GM21528 (cell line): Measurements from ENCODE around the gene ADRA2C.

Experiments
- ATAC-seq: cut with Tn5 transposase; IDR thresholded peaks from one replicate; pipeline ENCODE4 v1.9.1; 2021; ENCODE audit warnings: mild to moderate bottlenecking, moderate library complexity; ENCODE audit not compliant: unreplicated experiment, low FRiP score

The ADRA2C gene

GRCh38 chr4:3732076-3733028 lies 33.8 kb upstream of the ADRA2C start:
- no peak for ATAC-seq

- no peak for ATAC-seq
Observed at GRCh38 chr4:3733195-3733594, 33.0 kb upstream of the ADRA2C start.

- ATAC-seq: no peak
Observed at GRCh38 chr4:3735196-3735595, 31.0 kb upstream of the ADRA2C start.

GRCh38 chr4:3736290-3736689 lies 29.9 kb upstream of the ADRA2C start:
- no peak for ATAC-seq

GRCh38 chr4:3736806-3737205 lies 29.4 kb upstream of the ADRA2C start:
- ATAC-seq: no peak

GRCh38 chr4:3739577-3739976 lies 26.6 kb upstream of the ADRA2C start:
- ATAC-seq: no peak

- no peak for ATAC-seq
Observed at GRCh38 chr4:3740256-3740655, 25.9 kb upstream of the ADRA2C start.

- ATAC-seq: no peak
Observed at GRCh38 chr4:3741217-3742011, 24.8 kb upstream of the ADRA2C start.

GRCh38 chr4:3742610-3743009 lies 23.6 kb upstream of the ADRA2C start:
- ATAC-seq: no peak

- no peak for ATAC-seq
Observed at GRCh38 chr4:3744232-3744631, 22.0 kb upstream of the ADRA2C start.

- ATAC-seq: no peak
Observed at GRCh38 chr4:3744901-3745300, 21.3 kb upstream of the ADRA2C start.

GRCh38 chr4:3745886-3746656 lies 20.1 kb upstream of the ADRA2C start:
- no peak for ATAC-seq

- no peak for ATAC-seq
Observed at GRCh38 chr4:3746701-3747580, 19.2 kb upstream of the ADRA2C start.

GRCh38 chr4:3747581-3747904 lies 18.6 kb upstream of the ADRA2C start:
- ATAC-seq: no peak

- ATAC-seq: no peak
Observed at GRCh38 chr4:3748136-3748898, 17.9 kb upstream of the ADRA2C start.

GRCh38 chr4:3749081-3749480 lies 17.1 kb upstream of the ADRA2C start:
- ATAC-seq: no peak

GRCh38 chr4:3750334-3750733 lies 15.9 kb upstream of the ADRA2C start:
- ATAC-seq: no peak

GRCh38 chr4:3752022-3752421 lies 14.2 kb upstream of the ADRA2C start:
- no peak for ATAC-seq

- ATAC-seq: no peak
Observed at GRCh38 chr4:3753726-3754412, 12.3 kb upstream of the ADRA2C start.
